Endothelial cell of hepatic sinusoid (primary cell): ENCODE data around the gene PPP3CA.

Experiments used
- in situ Hi-C: cut with HindIII; loops from 2 replicates; pipeline ENCODE4 v1.10.0; 2017; ENCODE audit warnings: low sequenced_read_pairs

PPP3CA gene

DNA sequence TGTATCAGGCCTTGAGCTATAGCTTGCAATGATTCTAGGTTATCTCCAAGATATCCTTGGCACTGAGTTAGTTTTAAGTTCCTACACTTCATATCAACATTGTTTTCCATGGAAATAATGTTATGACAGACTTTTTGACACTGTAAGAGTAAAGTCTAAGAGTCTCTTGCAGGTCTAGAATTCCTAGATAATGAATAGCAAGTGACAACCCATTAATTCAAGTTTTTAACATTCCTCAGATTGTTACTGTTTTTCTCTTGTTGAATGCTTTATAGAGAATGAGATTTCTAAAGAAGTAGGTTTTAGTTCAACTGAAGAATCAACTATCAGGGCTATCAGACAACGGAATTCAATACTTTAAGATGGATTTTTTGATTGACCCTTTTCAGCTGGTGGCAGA, 276.1 kb downstream of the PPP3CA start:
- in situ Hi-C loops = no loop called here

DNA sequence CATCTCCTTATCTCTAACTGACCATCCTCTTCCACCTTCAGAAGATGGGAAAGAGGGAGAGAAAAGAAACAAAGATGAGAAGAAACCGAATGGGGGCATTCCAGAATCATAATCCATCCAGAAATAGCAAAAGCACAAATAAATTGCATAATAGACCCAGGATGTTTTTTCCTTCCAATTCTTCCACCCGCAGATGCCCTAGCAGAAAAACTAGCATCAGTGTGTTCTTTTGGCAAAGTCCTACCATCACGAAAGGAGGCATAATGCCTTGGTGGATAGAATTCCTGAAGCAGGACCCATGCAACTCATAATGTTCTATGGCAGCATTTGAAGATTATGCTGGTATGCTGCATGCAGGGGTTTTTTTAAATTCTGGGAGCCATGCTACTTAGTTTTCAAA, 279.2 kb downstream of the PPP3CA start:
- in situ Hi-C loops = no loop called here

DNA sequence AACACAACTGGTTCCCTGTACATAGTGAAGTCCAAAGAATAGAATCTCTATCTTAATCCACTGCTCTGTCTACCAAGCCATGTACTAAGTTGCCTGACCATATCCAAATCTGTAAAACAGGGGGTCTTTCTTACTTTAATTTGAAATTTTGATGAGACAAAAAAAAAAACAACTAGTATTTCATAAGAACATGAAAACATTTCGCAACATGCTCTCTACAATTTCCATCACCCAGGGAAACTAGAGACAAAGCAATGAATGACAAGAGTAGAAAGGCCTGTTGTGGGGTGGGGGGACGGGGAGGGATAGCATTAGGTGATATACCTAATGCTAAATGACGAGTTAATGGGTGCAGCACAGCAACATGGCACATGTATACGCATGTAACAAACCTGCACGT, 279.9 kb downstream of the PPP3CA start:
- in situ Hi-C loops = no loop called here

DNA sequence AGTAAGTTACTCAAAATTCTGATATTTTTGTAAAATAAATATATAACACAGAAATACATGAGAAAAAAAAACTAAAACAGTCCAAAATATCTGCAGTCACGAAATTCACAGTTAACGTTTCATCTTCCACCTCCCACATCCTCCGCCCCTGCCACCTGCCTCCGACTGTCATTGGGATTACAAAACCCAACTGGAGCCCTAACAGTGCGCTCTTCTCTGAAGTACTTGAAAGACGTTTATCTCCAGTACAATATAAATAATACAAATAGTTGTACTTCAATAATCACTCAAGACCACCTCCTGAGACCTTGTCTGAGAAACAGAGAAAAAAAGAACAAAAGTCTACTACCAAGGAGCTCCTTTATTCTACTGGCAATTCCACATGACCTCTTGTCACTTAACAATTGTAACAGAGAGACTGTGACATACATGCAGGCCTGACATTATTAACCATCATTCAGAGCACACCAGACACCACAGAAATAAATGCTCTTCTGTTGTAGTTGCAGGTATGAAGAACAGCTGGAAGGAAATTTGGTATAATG, 280.6 kb downstream of the PPP3CA start:
- in situ Hi-C loops = no loop called here

DNA sequence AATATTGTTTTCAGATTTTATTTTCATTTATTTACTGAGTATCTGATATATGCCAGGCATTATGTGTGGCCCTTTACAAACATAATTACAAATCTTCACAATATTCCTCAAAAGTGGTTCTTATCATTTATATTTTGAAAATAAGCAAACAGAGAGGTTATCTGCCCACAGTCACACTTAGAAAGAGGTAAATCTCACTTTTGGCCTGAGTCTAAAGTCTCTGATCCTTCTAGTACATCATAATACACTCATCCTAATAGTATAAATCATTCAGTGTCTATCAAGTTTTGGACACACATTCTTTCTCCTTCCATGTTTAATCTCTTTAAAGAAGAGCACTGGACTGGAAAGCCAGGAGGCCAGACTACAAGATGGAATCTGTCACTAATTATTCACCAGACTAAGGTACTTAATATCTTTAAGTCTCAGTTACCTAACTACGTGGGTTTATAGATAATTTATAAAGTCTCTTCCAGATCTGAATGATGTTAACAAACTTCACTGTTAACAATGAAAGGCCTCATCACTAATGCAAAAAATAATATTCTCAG, 281.3 kb downstream of the PPP3CA start:
- in situ Hi-C loops = no loop called here

DNA sequence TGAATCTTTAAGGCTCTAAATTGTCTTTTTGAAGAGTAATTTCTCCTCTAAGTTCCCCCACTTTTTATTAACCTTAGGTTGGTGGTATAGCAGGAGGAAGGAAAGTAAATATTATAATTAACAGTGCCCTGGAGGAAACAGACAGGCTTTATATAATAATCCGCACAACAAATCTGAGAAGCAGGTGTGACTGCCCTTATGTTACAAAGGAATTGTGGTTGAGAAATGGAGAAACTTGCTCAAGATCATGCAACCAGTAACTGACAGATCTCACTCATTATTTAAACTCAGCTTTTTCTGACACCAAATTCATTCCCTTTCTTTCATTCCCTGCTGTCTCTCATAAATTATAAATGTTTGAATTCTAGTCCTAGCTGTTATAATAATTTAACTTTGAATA, 282.0 kb downstream of the PPP3CA start:
- in situ Hi-C loops = no loop called here

DNA sequence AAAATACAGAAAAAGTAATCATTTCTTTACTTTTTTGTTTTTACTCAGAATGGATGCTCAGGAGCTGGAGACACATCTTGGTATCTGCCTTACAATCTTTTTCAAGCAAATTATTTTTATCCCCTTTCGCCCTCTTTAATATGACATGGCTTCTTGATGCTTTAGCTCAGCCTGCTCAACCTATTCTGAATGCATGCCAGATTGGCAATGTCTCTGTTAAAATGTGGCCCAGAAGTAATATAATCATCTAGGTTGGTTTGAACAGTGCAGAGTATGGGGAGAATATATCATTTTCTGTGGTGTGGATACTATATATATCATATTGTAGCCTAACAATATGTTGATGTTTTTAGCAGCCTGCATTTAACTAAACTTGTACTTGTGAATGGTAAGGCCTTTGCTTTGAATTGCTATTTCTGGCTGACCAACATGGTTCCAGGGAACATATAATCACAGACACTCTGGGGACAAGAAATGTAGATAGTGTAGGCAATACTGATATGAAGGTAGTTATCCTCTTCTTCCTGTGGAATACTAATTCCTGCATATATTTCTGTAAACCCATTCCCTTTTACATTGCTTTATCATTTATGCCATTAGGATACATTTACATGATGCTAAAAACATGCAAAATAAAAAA, 282.7 kb downstream of the PPP3CA start:
- in situ Hi-C loops = no loop called here

DNA sequence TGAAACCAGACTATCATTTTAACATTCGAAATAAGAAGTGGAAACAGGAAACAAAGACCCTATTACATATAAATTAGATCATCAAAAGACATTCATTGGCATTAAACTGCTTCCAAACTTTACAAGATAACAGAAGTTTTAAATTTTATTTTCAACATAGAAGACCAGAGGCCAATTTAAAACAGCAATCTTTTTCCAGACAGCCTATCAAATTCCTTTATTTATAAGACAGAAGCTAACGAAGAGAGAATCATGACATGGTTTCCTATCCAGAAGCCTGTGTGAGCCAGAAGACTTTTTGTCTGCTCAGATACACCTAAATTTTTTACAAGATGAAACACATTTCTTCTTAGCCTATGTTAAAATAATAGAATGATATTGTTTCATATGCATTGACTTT, 291.9 kb downstream of the PPP3CA start:
- in situ Hi-C loops = no loop called here

DNA sequence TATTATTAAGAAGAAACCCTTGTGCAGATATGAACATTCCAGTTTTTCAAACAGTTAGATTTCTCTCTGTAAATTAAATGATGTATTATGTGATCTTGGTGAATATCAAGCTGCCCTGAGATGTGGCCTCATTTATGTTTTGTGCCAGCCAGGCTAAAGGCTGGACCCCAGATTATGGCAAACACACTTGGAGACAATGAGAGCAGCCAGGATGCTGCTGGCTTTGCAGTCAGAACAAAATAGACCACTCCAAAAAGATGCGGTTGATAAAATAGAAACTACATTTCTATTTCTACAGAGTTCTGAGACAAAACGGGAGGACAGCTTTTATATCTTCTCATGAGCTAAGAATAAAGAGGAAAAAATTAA, 296.5 kb downstream of the PPP3CA start:
- in situ Hi-C loops = no loop called here

DNA sequence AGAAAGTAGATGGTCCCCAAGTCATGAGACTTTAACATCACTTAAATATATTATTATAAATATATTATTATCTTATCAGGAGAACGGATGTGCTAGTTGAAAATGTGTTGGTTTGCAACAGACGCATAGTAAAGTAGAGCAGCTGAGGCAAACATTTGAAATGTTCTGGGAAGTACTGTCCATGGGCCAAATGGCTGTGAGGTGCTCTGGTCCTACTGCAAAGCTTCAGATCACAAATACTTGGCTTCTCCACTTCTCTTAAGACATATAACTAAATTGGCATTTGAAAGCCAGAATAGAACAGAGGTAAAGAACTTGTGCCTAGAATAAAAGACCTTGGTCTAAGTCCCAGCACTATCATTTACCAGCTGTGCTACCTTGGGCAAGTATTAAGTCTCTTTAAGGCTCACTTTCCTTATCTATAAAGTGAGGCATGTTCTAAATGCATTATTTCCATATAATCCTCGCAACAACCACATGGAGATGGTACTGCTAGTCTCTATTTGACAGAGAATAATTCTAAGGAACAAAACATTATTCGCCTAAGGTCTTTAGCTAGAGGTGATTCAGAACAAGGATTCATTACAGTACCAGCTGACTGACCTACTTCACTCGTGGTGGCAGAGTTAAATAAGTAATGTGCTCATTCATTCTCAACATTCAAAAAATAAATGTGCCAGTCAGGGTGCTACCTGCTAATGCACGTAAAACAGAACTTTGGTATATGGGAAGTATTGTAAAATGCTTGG, 297.1 kb downstream of the PPP3CA start:
- in situ Hi-C loops = no loop called here

DNA sequence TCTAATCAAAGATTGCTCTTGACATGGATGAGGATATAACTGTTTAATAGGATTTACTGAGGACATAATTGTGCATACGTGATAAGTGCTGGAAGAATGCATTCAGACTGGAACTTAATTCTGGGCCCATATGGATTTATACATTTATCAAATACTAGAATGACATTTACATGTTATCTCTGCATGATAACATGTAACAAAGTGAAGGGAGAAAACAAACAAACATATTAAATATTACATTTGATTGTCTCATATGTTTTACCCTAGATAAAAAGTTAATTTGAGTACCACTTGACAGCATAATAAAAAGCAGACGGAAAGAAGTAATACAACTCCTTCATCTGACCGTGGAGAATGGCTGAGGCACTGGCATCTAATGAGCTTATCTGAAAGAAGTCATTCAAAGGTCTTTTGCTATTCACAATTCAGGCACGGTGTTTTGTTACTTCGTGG, 297.8 kb downstream of the PPP3CA start:
- in situ Hi-C loops = no loop called here

DNA sequence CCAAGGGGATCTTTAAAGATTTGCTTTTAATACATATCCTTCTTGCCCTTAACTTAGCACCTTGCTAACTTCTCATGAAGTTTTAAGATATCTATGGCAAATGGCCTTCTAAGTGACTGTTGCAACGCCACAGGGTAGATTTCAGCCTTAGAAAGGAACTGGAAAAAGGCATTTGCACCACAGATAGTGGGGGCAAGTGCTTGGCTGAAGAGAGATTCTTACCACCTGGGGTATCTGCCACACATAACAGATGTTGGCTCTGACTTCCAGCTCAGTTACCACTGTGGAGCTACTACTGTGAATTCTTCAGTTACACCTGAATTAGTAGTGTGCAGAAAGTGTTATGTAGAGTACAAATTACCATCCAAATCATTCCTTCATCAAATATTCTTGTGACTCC, 302.6 kb downstream of the PPP3CA start:
- in situ Hi-C loops = no loop called here

DNA sequence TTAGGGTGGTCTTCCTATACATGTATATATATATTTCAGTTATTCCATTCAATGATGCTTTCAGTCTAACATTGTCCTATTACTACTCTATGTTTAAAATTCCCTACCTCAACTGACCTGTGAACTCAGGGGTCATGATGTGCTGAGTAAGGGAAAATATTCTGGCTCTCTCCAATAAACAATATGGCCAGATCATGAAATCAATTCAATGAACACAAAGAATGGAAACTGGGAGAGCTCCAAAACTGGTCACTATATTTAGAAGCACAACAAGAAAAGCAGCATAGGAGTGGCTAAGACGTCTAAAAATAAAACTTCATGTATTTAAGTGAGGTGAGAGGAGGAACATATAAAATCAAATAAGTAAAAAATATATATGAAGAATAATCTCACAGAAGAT, 304.5 kb downstream of the PPP3CA start:
- in situ Hi-C loops = no loop called here

DNA sequence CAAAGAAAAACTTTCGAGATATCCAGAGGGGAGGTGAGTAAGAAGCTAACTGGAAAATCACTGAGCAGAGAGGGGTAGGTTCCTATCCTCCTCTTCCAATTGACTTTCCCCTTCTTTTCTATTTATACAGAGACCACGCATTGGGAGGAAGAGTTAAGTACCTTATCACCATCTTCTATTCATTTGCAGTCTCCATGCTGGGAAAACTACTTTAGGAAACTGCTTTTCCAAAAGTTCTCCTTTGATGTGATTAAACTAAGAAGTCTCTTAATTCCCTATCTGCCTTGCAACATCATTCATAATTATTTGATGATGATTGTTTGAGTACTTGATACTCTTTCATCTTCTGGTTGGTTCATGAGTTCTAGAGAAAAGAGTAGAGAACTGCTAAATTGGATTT, 306.6 kb downstream of the PPP3CA start:
- in situ Hi-C loops = no loop called here

DNA sequence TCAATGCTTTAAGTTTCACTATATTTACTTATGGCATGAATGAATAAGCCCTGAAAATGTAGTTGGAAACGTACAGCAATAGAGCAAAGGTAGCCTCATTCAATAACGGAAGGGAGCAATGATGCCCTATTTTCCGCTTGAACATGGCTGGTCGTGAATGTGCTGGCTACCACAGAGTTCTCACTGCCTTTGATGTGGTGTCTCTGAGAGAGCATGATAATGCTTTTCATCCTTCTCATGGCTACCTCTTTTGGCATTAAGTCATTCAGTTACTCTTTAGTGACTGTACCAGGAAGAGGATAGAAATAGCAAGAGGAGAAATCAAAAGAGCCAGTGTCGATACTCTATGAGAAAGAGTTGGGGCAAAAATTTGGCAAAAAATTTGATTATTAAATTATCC, 308.0 kb downstream of the PPP3CA start:
- in situ Hi-C loops = no loop called here

DNA sequence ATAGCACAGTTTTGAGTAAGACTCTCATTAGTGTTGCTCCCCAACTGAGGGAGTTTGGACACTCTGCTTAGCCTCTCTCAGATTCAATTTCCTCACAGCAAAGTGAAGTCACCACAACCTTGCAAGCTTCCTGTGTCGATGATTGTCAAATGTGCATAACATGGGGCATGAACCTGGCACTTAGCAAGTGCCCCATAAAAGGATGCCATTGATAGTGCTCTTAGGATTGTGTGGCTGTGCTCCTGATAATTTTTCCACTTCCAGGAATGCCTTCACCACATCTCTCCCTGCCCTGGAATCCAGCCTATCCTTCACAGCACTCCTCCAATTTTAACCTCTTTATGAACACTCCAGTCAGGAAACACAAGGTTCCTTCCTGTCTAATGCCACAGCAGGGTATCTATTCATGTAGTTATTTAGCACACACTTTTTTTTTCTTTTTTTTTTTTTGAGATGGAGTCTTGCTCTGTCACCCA, 309.4 kb downstream of the PPP3CA start:
- in situ Hi-C loops = no loop called here

DNA sequence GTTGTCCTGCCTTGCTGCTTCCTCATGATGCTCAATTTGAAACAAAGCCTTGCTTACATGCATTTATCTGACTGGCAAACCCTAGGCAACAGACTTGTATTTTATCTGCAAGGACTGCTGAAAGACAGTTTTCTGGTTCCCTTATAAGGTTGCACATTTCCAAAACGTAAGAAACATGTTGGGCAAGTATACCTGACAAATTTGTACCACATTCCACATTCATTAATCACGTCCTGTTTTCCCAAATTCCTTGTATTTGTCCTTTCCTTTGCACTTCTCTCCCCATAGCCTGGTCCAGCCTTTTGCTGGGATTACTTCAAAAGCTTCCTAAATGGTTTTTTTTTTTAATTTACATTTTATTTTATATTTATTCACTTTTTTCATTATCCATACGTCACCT, 310.1 kb downstream of the PPP3CA start:
- in situ Hi-C loops = no loop called here

DNA sequence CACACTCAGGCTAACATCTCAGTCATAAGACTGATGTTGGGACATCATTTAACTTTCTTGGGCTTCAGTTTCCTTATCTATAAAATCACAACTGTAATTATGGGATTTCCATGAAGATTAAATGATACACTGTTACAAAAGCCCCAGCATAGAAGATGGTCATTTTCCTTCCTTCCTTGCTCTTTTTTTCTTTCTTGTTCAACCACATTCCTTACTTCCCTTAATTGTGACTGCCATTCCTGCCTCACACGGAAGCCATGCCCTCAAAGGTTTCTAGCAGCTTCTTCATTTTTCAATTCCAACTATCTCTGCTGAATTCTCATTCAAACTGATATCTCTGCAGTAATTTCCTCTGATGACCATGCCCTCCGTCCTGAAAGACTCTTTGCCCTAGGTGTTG, 311.8 kb downstream of the PPP3CA start:
- in situ Hi-C loops = no loop called here

DNA sequence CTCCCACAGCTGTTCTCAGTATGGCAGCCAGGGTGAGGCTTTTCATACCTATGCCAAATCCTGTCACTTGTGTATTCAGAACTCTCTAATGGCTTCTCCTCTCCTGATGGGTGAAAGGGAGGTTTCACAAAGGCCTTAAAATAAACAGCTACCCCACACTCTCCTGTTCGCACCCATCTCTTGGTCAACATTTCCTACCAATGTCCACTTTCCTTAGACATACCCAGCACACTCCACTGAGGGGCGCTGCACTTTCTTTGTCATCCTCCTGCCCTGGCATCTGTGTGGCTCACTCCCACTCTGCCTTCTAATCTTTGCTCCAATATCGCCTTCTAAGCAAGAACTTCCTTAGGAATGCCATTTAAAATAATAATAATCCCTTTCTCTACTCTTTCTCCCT, 313.3 kb downstream of the PPP3CA start:
- in situ Hi-C loops = no loop called here

DNA sequence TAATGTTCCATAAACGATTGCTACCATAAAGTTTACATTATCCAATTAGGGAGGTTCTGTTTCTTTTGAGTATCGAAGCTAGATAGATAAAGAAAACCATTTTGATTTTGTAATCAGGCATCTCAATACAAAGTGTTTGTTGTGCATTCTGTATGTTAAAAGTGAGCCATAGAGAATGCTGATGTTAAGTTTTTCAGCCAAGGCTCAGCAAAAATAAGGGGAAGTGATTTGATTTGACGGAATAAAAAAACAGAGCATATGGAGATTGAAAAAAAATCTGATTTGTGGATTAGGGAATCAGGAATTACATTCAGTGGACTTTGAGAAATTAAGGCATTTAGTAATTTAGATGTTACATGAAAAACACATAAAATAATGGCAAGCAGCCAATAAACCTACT, 314.8 kb downstream of the PPP3CA start:
- in situ Hi-C loops = no loop called here

DNA sequence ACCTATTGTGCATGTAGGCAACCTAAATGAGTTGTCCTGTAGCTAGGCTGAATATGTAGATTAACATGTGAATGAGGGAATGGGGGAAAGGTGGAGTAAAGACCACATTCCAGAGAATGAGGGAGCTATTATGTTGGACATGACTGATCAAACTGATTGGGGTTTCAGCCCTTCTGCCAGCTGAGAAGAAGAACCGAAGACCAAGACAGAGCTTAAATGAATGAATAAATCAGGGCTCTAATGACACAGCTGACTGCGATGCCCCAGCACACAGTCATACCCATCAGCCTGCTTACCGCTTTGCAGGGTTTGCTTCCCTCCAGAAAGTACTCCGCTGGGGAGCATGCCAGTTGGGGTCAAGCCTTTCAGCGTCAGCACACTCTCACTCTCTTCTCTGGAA, 315.4 kb downstream of the PPP3CA start:
- in situ Hi-C loops = no loop called here

DNA sequence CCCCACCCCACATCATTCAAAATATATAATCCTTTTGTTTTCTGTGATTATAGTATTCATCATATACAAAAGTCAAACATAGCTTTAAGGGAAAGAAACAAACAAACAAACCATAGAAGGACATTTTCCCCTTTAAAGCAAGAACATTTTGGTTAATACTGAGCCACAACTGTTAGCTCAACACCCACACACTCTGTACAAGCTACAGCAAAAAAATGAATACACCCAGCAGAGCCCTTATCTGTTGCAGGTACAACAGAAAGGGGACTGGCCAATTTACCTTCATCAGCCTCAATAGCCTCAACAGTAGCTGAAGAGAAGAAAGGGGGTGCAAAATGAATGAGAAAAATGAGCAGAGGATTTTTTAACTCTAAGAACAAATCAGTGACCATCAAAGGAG, 318.4 kb downstream of the PPP3CA start:
- in situ Hi-C loops = no loop called here
